GM21526 (cell line): ENCODE results near the gene HSPBAP1.

ENCODE experiments used
- ATAC-seq: cut with Tn5 transposase; IDR thresholded peaks from one replicate; pipeline ENCODE4 v1.9.1; 2021; ENCODE audit warnings: moderate library complexity; ENCODE audit not compliant: unreplicated experiment, low FRiP score

HSPBAP1 gene

DNA sequence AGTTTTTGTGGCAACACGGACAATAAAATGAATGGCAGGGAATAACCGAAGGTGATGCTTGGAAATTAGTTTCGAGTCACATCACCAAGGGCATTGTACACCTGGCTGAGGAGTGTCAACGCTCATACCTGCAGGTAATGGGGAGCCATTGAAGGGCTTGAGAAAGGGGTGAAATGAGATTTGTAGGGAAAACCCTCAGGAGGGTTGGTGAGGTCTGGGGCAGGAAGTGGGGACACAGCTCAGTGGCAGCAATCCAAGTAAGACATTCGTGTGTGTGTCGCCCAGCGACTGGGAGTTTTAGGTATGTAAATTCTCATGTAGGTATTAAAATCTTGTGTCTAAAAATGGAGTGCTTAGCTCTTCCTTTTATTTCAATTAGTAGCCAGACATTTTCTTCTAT lies 98.7 kb downstream of the HSPBAP1 start:
- no peak for ATAC-seq

DNA sequence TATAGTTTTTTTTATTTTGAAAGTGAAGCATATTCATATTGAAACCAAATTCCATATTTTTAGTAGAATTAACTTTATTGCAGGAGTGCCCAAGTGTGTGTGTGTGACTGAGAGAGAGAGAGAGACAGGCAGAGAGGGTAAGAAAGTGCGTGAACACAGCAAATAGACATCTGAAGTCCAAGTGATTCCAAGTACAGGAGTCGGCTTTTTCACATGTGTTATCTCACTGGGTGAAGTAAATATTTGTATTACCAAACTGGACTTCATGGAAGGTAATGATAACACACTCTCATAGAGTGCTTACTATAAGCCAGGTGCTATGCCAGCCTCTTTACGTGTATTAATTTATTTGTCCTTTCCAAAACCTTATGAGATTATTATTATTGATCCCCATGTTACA lies 101.0 kb downstream of the HSPBAP1 start:
- no peak for ATAC-seq

DNA sequence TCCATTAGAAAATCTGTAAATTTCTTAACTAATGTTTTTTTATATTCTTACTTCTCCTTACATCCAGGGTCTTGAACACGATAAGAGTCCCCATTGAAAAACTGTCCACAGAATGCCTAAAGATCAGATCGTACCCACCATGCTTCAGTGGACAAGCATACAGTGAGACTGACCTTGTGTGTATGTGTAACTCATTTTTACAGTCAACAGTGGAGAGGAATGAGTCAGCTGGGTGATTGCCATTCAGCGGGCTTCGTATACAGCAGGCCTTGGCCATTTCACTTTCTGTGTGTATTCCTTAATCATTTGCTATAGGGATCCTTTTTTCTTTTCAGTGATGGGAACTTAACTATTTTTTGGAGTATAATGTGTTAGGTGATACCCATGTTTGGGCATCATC lies 102.4 kb downstream of the HSPBAP1 start:
- no peak for ATAC-seq

GRCh38 chr3:122690096-122690495 lies 103.5 kb downstream of the HSPBAP1 start:
- no peak for ATAC-seq
